ENCODE data around the gene MET. TPM values are rescaled to one million over a fixed set of nuclear protein-coding genes. Genes with fewer than 3 reads are reported as not detected.
"Not testable (repeated sequence)": the region's sequence is repeated elsewhere in the genome, so short reads cannot be mapped to it uniquely, and the experiment has no call there.

The MET gene
- total and polyA plus RNA-seq, 7 experiments from 2014 or later: 0.19 to 1.0 (median 0.73) TPM; not detected in 4

DNA sequence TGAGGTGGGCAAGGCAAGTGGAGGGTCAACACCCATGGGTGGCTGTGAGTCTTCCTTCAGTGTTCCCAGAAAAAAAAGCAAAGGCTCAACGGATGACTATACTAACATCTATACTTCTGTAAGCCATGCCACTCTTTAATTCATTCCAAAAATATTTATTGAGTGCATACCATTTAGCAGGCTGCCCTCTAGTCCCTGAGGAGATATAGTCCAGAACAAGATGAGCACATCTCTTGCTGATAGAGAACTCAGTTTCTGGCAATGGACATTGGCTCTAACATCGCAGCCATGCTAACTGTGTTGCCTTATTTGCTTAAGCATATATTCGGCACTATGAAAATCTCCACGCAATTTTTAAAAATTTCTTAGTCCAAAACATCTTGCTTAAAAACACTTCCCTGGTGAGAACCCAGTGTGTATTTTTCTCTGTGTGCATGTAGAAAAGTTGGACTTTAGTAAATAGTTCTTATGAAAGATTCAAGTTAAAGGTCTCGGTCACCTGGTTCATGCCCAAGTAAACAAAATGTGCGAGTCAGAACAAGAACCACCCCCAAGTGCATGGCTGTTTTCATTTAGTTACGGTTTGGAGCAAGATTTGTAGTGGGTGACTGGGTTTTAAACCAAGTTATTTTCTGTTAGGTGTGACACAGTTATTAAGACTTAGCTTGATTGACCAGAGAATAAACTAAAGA, 69.8 kb downstream of the MET start:
- intact Hi-C loops (cut with micrococcal nuclease): no loop called here
- H3K27ac Mint-ChIP-seq: no peak overlapping the region

DNA sequence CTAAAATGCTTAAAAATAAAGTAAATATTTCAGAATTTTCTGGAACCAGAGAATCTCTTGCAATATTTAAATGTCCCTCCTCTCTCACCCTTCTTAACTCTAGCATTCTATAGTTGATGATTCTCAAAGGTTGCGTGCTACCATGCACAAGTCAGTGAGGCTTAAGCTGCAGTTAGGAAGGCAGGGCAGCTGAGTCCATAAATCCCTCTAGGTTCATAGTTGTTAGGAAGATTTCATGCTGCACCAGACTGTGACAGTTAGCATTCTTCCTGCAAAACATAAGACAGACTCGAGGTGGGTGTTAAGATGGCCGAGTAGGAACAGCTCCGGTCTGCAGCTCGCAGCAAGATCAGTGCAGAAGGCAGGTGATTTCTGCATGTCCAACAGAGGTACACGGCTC, 70.6 kb downstream of the MET start:
- ChIA-PET POLR2A (no interaction called here), CTCF (no interaction called here)
- peaks cover 0 to 26% (median 16%) of the 10 kb centered on the region in 5 donors for H3K27me3 Mint-ChIP-seq
- H3K27ac ChIP-seq (ENCODE audit: low read depth, low read length): no peak overlapping the region
- ATAC-seq: no peak
- no peak overlapping the region for H3K4me3 ChIP-seq (ENCODE audit: low read length)
- no peak for DNase-seq
- no peaks in the 10 kb centered on the region for H3K4me1 Mint-ChIP-seq
- H3K9me3 Mint-ChIP-seq: peaks cover 0 to 14% (median 4%) of the 10 kb centered on the region in 11 donors
- H3K4me1 ChIP-seq (ENCODE audit: control insufficient read depth in 2 of 2, insufficient read depth in 2 of 2, low read length in 2 of 2): no peaks in the 10 kb centered on the region
- H3K27ac Mint-ChIP-seq: no peak overlapping the region
- H3K36me3 ChIP-seq (ENCODE audit: control insufficient read depth in 2 of 3, insufficient read depth in 3 of 3, low read length in 3 of 3): no peaks in the 10 kb centered on the region
- no peak overlapping the region for H3K4me3 Mint-ChIP-seq
- H3K27me3 ChIP-seq (ENCODE audit: control insufficient read depth in 2 of 2, insufficient read depth in 2 of 2, low read length in 2 of 2): no peaks in the 10 kb centered on the region
- H3K9me3 ChIP-seq (ENCODE audit: control insufficient read depth in 2 of 3, low read length in 3 of 3): no peaks in the 10 kb centered on the region
- H3K36me3 Mint-ChIP-seq: peaks cover 0 to 7% (median 0%) of the 10 kb centered on the region in 5 donors
- intact Hi-C loops (cut with micrococcal nuclease): no loop called here

More for the DNA sequence above, 69.8 kb downstream of the MET start:
- Histone ChIP-seq H3K9me3 (ENCODE audit: control insufficient read depth in 2 of 3, low read length in 3 of 3) (no peaks in the 10 kb centered on the region), H3K36me3 (ENCODE audit: control insufficient read depth in 2 of 3, insufficient read depth in 3 of 3, low read length in 3 of 3) (no peaks in the 10 kb centered on the region), H3K27ac (ENCODE audit: low read depth, low read length) (no peak overlapping the region), H3K4me1 (ENCODE audit: control insufficient read depth in 2 of 2, insufficient read depth in 2 of 2, low read length in 2 of 2) (no peaks in the 10 kb centered on the region), H3K27me3 (ENCODE audit: control insufficient read depth in 2 of 2, insufficient read depth in 2 of 2, low read length in 2 of 2) (no peaks in the 10 kb centered on the region), H3K4me3 (ENCODE audit: low read length) (no peak overlapping the region)
- H3K27me3 Mint-ChIP-seq: peaks cover 0 to 31% (median 20%) of the 10 kb centered on the region in 5 donors
- ChIA-PET POLR2A (no interaction called here), CTCF (no interaction called here)
- H3K36me3 Mint-ChIP-seq: peaks cover 0 to 7% (median 0%) of the 10 kb centered on the region in 5 donors
- DNase-seq (no peak), ATAC-seq (no peak)
- no peak overlapping the region for H3K4me3 Mint-ChIP-seq
- peaks cover 0 to 8% (median 2%) of the 10 kb centered on the region in 11 donors for H3K9me3 Mint-ChIP-seq
- H3K4me1 Mint-ChIP-seq: no peaks in the 10 kb centered on the region

DNA sequence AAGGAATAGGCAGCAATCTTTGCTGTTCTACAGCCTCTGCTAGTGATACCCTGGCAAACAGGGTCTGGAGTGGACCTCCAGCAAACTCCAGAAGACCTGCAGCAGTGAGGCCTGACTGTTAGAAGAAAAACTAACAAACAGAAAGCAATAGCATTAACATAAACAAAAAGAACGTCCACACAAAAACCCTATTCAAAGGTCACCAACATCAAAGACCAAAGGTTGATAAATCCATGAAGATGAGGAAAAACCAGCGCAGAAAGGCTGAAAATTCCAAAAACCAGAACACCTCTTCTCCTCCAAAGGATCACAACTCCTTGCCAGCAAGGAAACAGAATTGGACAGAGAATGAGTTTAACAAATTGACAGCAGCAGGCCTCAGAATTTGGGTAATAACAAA, 71.8 kb downstream of the MET start:
- Mint-ChIP-seq H3K27me3 (peaks cover 0 to 31% (median 16%) of the 10 kb centered on the region in 5 donors), H3K9me3 (peaks cover 2 to 21% (median 7%) of the 10 kb centered on the region in 11 donors)
- ATAC-seq; H3K27me3 ChIP-seq (ENCODE audit: control insufficient read depth in 2 of 2, insufficient read depth in 2 of 2, low read length in 2 of 2); H3K36me3 ChIP-seq (ENCODE audit: control insufficient read depth in 2 of 3, insufficient read depth in 3 of 3, low read length in 3 of 3); DNase-seq; POLR2A ChIA-PET; H3K9me3 ChIP-seq (ENCODE audit: control insufficient read depth in 2 of 3, low read length in 3 of 3); H3K27ac ChIP-seq (ENCODE audit: low read depth, low read length); H3K36me3 Mint-ChIP-seq; CTCF ChIA-PET; H3K4me1 ChIP-seq (ENCODE audit: control insufficient read depth in 2 of 2, insufficient read depth in 2 of 2, low read length in 2 of 2); H3K4me3 ChIP-seq (ENCODE audit: low read length); H3K4me1 Mint-ChIP-seq; H3K4me3 Mint-ChIP-seq; H3K27ac Mint-ChIP-seq; intact Hi-C loops (cut with micrococcal nuclease): not testable (repeated sequence)

DNA sequence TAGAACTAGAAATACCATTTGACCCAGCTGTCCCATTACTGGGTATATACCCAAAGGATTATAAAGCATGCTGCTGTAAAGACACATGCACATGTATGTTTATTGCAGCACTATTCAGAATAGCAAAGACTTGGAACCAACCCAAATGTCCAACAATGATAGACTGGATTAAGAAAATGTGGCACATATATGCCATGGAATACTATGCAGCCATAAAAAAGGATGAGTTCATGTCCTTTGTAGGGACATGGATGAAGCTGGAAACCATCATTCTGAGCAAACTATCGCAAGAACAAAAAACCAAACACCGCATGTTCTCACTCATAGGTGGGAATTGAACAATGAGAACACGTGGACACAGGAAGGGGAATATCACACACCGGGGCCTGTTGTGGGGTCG, 74.4 kb downstream of the MET start:
- H3K4me1 ChIP-seq (ENCODE audit: control insufficient read depth in 2 of 2, insufficient read depth in 2 of 2, low read length in 2 of 2); H3K4me3 ChIP-seq (ENCODE audit: low read length); DNase-seq; H3K27ac ChIP-seq (ENCODE audit: low read depth, low read length); H3K9me3 ChIP-seq (ENCODE audit: control insufficient read depth in 2 of 3, low read length in 3 of 3); CTCF ChIA-PET; H3K36me3 Mint-ChIP-seq; POLR2A ChIA-PET; ATAC-seq; H3K36me3 ChIP-seq (ENCODE audit: control insufficient read depth in 2 of 3, insufficient read depth in 3 of 3, low read length in 3 of 3); H3K27me3 ChIP-seq (ENCODE audit: control insufficient read depth in 2 of 2, insufficient read depth in 2 of 2, low read length in 2 of 2); intact Hi-C loops (cut with micrococcal nuclease); H3K4me1 Mint-ChIP-seq; H3K27ac Mint-ChIP-seq; H3K4me3 Mint-ChIP-seq: not testable (repeated sequence)
- peaks cover 0 to 18% (median 16%) of the 10 kb centered on the region in 5 donors for H3K27me3 Mint-ChIP-seq
- H3K9me3 Mint-ChIP-seq: peaks cover 4 to 39% (median 13%) of the 10 kb centered on the region in 11 donors

DNA sequence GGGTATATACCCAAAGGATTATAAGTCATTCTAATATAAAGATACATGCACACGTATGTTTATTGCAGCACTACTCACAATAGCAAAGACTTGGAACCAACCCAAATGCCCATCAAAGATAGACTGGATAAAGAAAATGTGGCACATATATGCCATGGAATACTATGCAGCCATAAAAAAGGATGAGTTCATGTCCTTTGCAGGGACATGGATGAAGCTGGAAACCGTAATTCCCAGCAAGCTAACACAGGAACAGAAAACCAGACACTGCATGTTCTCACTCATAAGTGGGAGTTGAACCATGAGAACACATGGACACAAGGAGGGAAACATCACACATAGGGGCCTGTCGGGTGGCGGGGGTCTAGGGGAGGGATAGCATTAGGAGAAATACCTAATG, 79.1 kb downstream of the MET start:
- POLR2A ChIA-PET; H3K4me1 ChIP-seq (ENCODE audit: control insufficient read depth in 2 of 2, insufficient read depth in 2 of 2, low read length in 2 of 2); ATAC-seq; H3K27ac ChIP-seq (ENCODE audit: low read depth, low read length); H3K9me3 ChIP-seq (ENCODE audit: control insufficient read depth in 2 of 3, low read length in 3 of 3); H3K36me3 ChIP-seq (ENCODE audit: control insufficient read depth in 2 of 3, insufficient read depth in 3 of 3, low read length in 3 of 3); H3K36me3 Mint-ChIP-seq; DNase-seq; CTCF ChIA-PET; H3K4me1 Mint-ChIP-seq; H3K27ac Mint-ChIP-seq; H3K4me3 ChIP-seq (ENCODE audit: low read length); intact Hi-C loops (cut with micrococcal nuclease); H3K4me3 Mint-ChIP-seq; H3K27me3 ChIP-seq (ENCODE audit: control insufficient read depth in 2 of 2, insufficient read depth in 2 of 2, low read length in 2 of 2): not testable (repeated sequence)
- peaks cover 4 to 32% (median 11%) of the 10 kb centered on the region in 11 donors for H3K9me3 Mint-ChIP-seq
- H3K27me3 Mint-ChIP-seq: peaks cover 0 to 14% (median 4%) of the 10 kb centered on the region in 5 donors

DNA sequence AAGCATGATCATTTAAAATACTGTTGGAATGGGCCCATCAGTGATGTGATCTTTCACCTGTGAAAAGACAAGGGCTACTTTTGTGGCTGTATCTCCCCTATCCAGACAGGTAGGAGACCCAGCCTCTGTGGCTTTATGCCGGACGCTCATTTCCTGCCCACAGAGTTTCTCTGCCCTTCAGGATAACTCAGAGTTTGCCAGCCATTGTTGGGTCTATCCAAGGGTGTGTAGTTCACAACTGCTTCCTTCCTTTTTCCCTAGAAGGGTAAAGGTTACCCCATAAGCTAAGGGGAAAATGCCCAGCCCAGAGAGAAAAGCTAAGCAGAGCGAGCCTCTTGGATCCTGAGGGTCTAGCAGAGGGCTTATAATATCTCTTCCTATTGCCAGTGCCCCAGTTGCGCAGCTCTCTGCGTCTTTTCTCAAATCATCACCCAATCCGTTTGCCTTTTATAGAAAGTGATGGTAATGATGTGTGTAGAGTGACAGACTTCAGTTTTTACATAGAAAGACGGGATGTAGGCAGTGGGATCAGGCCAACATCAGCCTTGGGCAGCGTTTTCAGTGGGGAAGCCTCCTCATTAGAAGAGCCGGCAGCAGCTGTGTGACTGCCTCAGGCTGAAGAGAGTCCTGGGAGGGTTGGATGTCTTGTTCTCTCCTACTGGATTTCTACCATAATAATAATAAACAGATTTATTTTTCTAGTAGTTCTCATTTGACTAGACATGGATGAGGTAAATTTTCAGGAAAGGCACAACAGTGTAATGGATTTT, 80.5 kb downstream of the MET start:
- H3K9me3 ChIP-seq (ENCODE audit: control insufficient read depth in 2 of 3, low read length in 3 of 3): no peaks in the 10 kb centered on the region
- H3K27me3 Mint-ChIP-seq: peaks cover 0 to 14% (median 4%) of the 10 kb centered on the region in 5 donors
- H3K9me3 Mint-ChIP-seq: peaks cover 3 to 27% (median 8%) of the 10 kb centered on the region in 11 donors
- ATAC-seq: no peak
- ChIA-PET POLR2A (no interaction called here), CTCF (interaction anchor here (0.8 kb wide), 1 partner anchor 494 kb away, joined by 3 read pairs; no protein-coding TSS in a partner anchor)
- no peak overlapping the region for H3K27ac ChIP-seq (ENCODE audit: low read depth, low read length)
- DNase-seq: no peak
- H3K4me1 ChIP-seq (ENCODE audit: control insufficient read depth in 2 of 2, insufficient read depth in 2 of 2, low read length in 2 of 2): no peaks in the 10 kb centered on the region
- no peak overlapping the region for H3K27ac Mint-ChIP-seq
- intact Hi-C loops (cut with micrococcal nuclease): no loop called here
- H3K36me3 Mint-ChIP-seq: no peaks in the 10 kb centered on the region
- no peaks in the 10 kb centered on the region for H3K27me3 ChIP-seq (ENCODE audit: control insufficient read depth in 2 of 2, insufficient read depth in 2 of 2, low read length in 2 of 2)
- no peaks in the 10 kb centered on the region for H3K36me3 ChIP-seq (ENCODE audit: control insufficient read depth in 2 of 3, insufficient read depth in 3 of 3, low read length in 3 of 3)
- no peak overlapping the region for H3K4me3 Mint-ChIP-seq
- H3K4me1 Mint-ChIP-seq: no peaks in the 10 kb centered on the region
- H3K4me3 ChIP-seq (ENCODE audit: low read length): no peak overlapping the region

Measured in naive thymus-derived CD4-positive, alpha-beta T cell (primary cell).